GM13977 (cell line): ENCODE results near the gene ZNF324.
"Not testable (repeated sequence)": the region's sequence is repeated elsewhere in the genome, so short reads cannot be mapped to it uniquely, and the experiment has no call there.

Experiments
- DNase-seq: peaks from one replicate; pipeline ENCODE4 v3.0.0; 2012; ENCODE audit warnings: low spot score
- in situ Hi-C: fragments of 300-500 bp; cut with MboI; formaldehyde crosslinking; loops from one replicate; pipeline ENCODE4 v1.12.0; 2022; ENCODE audit warnings: low sequenced_read_pairs, low pct_unique_long_range_greater_than_20kb, mixed read lengths, inconsistent platforms; ENCODE audit not compliant: unreplicated experiment
- TF ChIP-seq, protein P1 (sequence below): IDR thresholded peaks from 2 replicates; pipeline ENCODE4 v1.5.1; 2012; ENCODE audit warnings: mild to moderate bottlenecking, control low read depth; ENCODE audit not compliant: insufficient read depth; ENCODE audit errors: extremely low read depth, missing control alignments

The ZNF324 gene

GRCh38 chr19:58491393-58491792, 24.5 kb downstream of the ZNF324 start:
- no peak for DNase-seq
- in situ Hi-C loops, result no loop called here
- TF ChIP-seq, protein P1, sequence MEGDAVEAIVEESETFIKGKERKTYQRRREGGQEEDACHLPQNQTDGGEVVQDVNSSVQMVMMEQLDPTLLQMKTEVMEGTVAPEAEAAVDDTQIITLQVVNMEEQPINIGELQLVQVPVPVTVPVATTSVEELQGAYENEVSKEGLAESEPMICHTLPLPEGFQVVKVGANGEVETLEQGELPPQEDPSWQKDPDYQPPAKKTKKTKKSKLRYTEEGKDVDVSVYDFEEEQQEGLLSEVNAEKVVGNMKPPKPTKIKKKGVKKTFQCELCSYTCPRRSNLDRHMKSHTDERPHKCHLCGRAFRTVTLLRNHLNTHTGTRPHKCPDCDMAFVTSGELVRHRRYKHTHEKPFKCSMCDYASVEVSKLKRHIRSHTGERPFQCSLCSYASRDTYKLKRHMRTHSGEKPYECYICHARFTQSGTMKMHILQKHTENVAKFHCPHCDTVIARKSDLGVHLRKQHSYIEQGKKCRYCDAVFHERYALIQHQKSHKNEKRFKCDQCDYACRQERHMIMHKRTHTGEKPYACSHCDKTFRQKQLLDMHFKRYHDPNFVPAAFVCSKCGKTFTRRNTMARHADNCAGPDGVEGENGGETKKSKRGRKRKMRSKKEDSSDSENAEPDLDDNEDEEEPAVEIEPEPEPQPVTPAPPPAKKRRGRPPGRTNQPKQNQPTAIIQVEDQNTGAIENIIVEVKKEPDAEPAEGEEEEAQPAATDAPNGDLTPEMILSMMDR, result no peak

DNA sequence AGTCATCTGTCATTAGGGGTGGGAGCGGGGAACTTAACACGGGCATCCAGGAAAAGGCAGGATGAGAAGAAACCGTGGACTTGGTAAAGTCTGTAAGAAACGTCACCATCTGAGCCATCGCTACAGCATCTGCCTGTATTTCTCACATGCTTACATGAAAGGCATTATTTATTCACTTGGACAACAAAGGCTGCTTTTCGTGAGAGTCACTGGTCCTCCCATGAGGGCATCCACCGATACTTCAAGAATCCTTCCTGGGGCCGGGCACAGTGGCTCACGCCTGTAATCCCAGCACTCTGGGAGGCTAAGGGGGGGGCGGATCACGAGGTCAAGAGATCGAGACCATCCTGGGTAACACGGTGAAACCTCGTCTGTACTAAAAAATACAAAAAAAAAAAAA, 25.4 kb downstream of the ZNF324 start:
- TF ChIP-seq, protein P1, result no peak
- no peak for DNase-seq
- in situ Hi-C loops, result no loop called here

GRCh38 chr19:58497634-58498170, 30.8 kb downstream of the ZNF324 start:
- DNase-seq, result no peak
- TF ChIP-seq, protein P1, result no peak
- in situ Hi-C loops, result no loop called here

DNA sequence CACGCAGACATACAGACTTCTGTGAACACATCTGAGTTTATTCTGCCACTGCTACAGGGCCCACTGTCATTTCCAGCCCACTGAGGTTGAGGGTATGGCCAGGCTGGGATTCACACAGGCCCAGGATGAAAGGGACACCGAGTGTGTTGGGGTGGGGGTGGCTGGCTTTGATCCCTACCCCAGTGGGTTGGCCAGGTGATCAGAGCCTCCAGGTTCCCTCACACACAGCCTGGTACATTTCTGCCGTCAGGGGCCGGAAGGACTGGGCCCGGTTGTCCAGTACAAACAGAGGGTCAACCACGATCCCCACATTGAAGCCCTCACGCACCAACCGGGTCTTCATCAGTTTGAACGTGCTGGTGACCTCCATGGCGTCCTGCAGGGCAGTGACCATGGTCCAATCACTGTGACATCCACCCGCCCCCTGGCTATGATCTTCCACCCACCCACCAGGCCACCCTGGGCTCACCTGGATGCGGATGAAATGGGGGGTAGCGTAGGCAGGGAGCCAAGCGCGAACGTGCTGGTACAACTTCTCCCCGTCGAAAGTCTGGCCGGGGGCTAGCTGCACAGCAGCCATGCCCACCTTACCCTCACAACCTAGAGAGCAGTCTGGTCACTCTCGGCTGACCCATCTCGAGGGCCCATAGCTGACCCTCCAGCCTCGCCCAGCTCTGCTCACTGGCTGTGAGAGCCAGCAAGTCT, 31.6 kb downstream of the ZNF324 start:
- in situ Hi-C loops, result no loop called here
- no peak for DNase-seq
- TF ChIP-seq, protein P1, result no peak

- TF ChIP-seq, protein P1, result peak; percentile 19
- peak; percentile 98 for DNase-seq
- in situ Hi-C loops, result no loop called here
Observed at GRCh38 chr19:58499021-58499927, 32.4 kb downstream of the ZNF324 start.

DNA sequence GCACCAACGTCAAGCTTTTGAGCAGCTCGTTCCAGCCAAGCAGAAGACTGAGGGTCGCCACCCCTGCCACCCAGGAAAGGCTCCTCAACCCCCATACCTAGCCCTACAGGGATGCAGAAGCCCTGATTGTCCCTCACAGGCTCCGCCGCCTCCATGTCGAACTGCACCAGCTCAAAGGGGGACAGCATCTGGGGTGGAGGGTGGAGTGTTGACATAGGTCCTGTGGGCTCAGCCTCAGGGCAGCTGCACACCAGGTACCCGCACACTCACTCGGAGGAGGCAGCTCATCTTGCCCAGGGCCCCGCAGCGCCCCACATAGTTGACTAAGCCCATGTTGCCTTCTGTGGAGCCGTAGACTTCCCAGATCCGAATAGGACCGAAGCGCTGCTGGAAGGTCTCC, 33.4 kb downstream of the ZNF324 start:
- DNase-seq, result no peak
- TF ChIP-seq, protein P1, result no peak
- in situ Hi-C loops, result no loop called here

DNA sequence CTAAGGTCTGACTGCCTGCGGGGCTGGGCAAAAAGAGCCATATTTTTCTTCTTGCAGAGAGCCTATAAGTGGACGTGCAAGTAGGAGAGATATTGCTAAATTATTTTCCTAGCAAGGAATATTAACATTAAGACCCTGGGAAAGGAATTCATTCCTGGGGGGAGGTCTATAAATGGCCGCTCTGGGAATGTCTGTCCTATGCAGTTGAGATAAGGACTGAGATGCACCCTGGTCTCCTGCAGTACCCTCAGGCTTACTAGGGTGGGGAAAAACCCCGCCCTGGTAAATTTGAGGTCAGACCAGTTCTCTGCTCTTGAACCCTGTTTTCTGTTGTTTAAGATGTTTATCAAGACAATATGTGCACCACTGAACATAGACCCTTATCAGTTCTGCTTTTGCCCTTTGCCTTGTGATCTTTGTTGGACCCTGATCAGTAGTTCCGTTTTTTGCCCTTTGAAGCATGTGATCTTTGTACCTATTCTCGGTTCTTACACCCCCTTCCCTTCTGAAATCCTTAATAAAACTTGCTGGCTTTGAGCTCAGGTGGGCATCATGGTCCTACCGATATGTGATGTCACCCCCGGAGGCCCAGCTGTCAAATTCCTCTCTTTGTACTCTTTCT, 40.8 kb downstream of the ZNF324 start:
- DNase-seq, in situ Hi-C loops: not testable (repeated sequence)
